NCI-H2171 treated with DMSO at 0.1 percent for 48 hours (cell line): ENCODE measurements around the gene FBN2.

ENCODE experiments used
- DNase-seq: peaks from one replicate; lab custom pipeline; 2025; lab: John Stamatoyannopoulos, UW

FBN2 gene

GRCh38 chr5:128538000-128538249 lies at the start of gene FBN2:
FBN2 (minus strand) TSS chr5:128538245; CDS start chr5:128537603, 642 bp downstream.
- DNase-seq = no peak

GRCh38 chr5:128587275-128587674 lies 49.2 kb upstream of the FBN2 start:
- no peak for DNase-seq

GRCh38 chr5:128586848-128587247 lies 48.8 kb upstream of the FBN2 start:
- no peak for DNase-seq

GRCh38 chr5:128579639-128580038 lies 41.6 kb upstream of the FBN2 start:
- no peak for DNase-seq

- DNase-seq = no peak
Measured at GRCh38 chr5:128579093-128579492, 41.0 kb upstream of the FBN2 start.

GRCh38 chr5:128574041-128574440 lies 36.0 kb upstream of the FBN2 start:
- no peak for DNase-seq

- DNase-seq = no peak
Measured at GRCh38 chr5:128572930-128573319, 34.9 kb upstream of the FBN2 start.

GRCh38 chr5:128572051-128572929 lies 34.2 kb upstream of the FBN2 start:
- DNase-seq = no peak

GRCh38 chr5:128566178-128566577 lies 28.1 kb upstream of the FBN2 start:
- DNase-seq = no peak

- no peak for DNase-seq
Measured at GRCh38 chr5:128559300-128560297, 21.6 kb upstream of the FBN2 start.

- DNase-seq = no peak
Measured at GRCh38 chr5:128553747-128554146, 15.7 kb upstream of the FBN2 start.

- DNase-seq = no peak
Measured at GRCh38 chr5:128551476-128551875, 13.4 kb upstream of the FBN2 start.

GRCh38 chr5:128549496-128549895 lies 11.5 kb upstream of the FBN2 start:
- DNase-seq = no peak

GRCh38 chr5:128546658-128547281 lies 8.7 kb upstream of the FBN2 start:
- no peak for DNase-seq

GRCh38 chr5:128541385-128541784 lies 3.3 kb upstream of the FBN2 start:
- no peak for DNase-seq

GRCh38 chr5:128539038-128539429 lies 989 bp upstream of the FBN2 start:
- DNase-seq = no peak

- no peak for DNase-seq
Measured at GRCh38 chr5:128538250-128539037, 399 bp upstream of the FBN2 start.

GRCh38 chr5:128537221-128537999 lies 635 bp downstream of the FBN2 start:
- DNase-seq = no peak

- no peak for DNase-seq
Measured at GRCh38 chr5:128536254-128537220, 1.5 kb downstream of the FBN2 start.

GRCh38 chr5:128535251-128535650 lies 2.8 kb downstream of the FBN2 start:
- no peak for DNase-seq
